Measurements from ENCODE around the gene CCR3. TPM values are rescaled to one million over a fixed set of nuclear protein-coding genes. Genes with fewer than 3 reads are reported as not detected.

Gene CCR3
- total RNA-seq, 1 experiment from 2014 or later, result not detected

GRCh38 chr3:46276497-46277099 is 34.3 kb downstream of the CCR3 start:
- Histone ChIP-seq H3K4me1 (ENCODE audit: control insufficient read depth, insufficient read depth, low read length) (no peaks in the 10 kb centered on the region), H3K27ac (ENCODE audit: low read length) (no peak overlapping the region), H3K36me3 (ENCODE audit: control insufficient read depth, insufficient read depth, low read length) (no peaks in the 10 kb centered on the region), H3K9me3 (ENCODE audit: control insufficient read depth, insufficient read depth, low read depth, low read length) (no peaks in the 10 kb centered on the region), H3K4me3 (ENCODE audit: low read depth in 2 of 2, low read length in 2 of 2) (no peak overlapping the region), H3K27me3 (ENCODE audit: control insufficient read depth, insufficient read depth, low read length) (0 out of 2 replicates have a peak, but pooled peaks cover 2% of the 10 kb centered on the region)
- intact Hi-C loops (cut with micrococcal nuclease; ENCODE audit: unreplicated experiment), result no loop called here
- CTCF ChIA-PET, result no interaction called here
- ATAC-seq (no peak), DNase-seq (ENCODE audit: low read depth, low spot score) (peak; percentile 17)
- BruUV-seq (replicated peaks), result no TSS peak
- in situ Hi-C loops (cut with HindIII; ENCODE audit: low pct_unique_long_range_greater_than_20kb, low sequenced_read_pairs), result no loop called here
- no peak for TF ChIP-seq TCF7L2 (IDR thresholded peaks at IDR 0.05; ENCODE audit: low read depth, low read length)
- TF ChIP-seq REST (IDR thresholded peaks at IDR 0.05; ENCODE audit: insufficient read depth in 1 of 2, low read depth in 2 of 2, low read length in 1 of 2), result no peak
- TF ChIP-seq CTCF (IDR thresholded peaks at IDR 0.05), result peak; percentile 30; the same call in 1 of the 2 replicates
- TF ChIP-seq SIN3A (IDR thresholded peaks at IDR 0.05; ENCODE audit: borderline replicate concordance, insufficient read depth, low read depth, low read length), result no peak
- TF ChIP-seq POLR2AphosphoS5 (IDR thresholded peaks at IDR 0.05; ENCODE audit: low read depth, low read length), result no peak
- POLR2A ChIA-PET, result interaction anchor here (0.5 kb wide), 1 partner anchor 32 kb away, joined by 3 read pairs; no protein-coding TSS in a partner anchor

- no peaks in the 10 kb centered on the region for H3K27me3 ChIP-seq (ENCODE audit: control insufficient read depth, insufficient read depth, low read length)
- POLR2A ChIA-PET, result no interaction called here
- H3K9me3 ChIP-seq (ENCODE audit: control insufficient read depth, insufficient read depth, low read depth, low read length), result no peaks in the 10 kb centered on the region
- CTCF ChIA-PET, result no interaction called here
- TF ChIP-seq SIN3A (IDR thresholded peaks at IDR 0.05; ENCODE audit: borderline replicate concordance, insufficient read depth, low read depth, low read length) (no peak), POLR2AphosphoS5 (IDR thresholded peaks at IDR 0.05; ENCODE audit: low read depth, low read length) (no peak)
- intact Hi-C loops (cut with micrococcal nuclease; ENCODE audit: unreplicated experiment) (no loop called here), in situ Hi-C loops (cut with HindIII; ENCODE audit: low pct_unique_long_range_greater_than_20kb, low sequenced_read_pairs) (no loop called here)
- H3K27ac ChIP-seq (ENCODE audit: low read length), result no peak overlapping the region
- no peak overlapping the region for H3K4me3 ChIP-seq (ENCODE audit: low read depth in 2 of 2, low read length in 2 of 2)
- BruUV-seq (replicated peaks), result no TSS peak
- DNase-seq (ENCODE audit: low read depth, low spot score) (no peak), ATAC-seq (no peak)
- H3K36me3 ChIP-seq (ENCODE audit: control insufficient read depth, insufficient read depth, low read length), result no peaks in the 10 kb centered on the region
- H3K4me1 ChIP-seq (ENCODE audit: control insufficient read depth, insufficient read depth, low read length), result no peaks in the 10 kb centered on the region
Observed at GRCh38 chr3:46277476-46277875, 35.2 kb downstream of the CCR3 start.

Data from Panc1 (cell line).